ENCODE data around the gene MRRF. TPM values are rescaled to one million over a fixed set of nuclear protein-coding genes. Genes with fewer than 3 reads are reported as not detected.

MRRF gene
- total and polyA plus RNA-seq, 2 donors (not counting 3 experiments of a cell fraction or from before 2014, with no cell fraction given): 27.2 to 36.4 TPM

GRCh38 chr9:122354536-122355199 is 90.0 kb downstream of the MRRF start:
- TF ChIP-seq CTCF (IDR thresholded peaks at IDR 0.05; ENCODE audit: extremely low read depth in 1 of 2, insufficient read depth in 1 of 2, low read depth in 1 of 2, low read length in 2 of 2): no peak
- no peak for TF ChIP-seq MAX (IDR thresholded peaks at IDR 0.05; ENCODE audit: insufficient read depth, insufficient read length)
- TF ChIP-seq JUN (IDR thresholded peaks at IDR 0.05; ENCODE audit: borderline replicate concordance, insufficient read depth, insufficient read length, low read depth): no peak
- TF ChIP-seq POLR2AphosphoS5 (IDR thresholded peaks at IDR 0.05; ENCODE audit: insufficient read depth, low read depth, low read length): no peak
- no peak for TF ChIP-seq FOS (IDR thresholded peaks at IDR 0.05; ENCODE audit: borderline replicate concordance, insufficient read depth, low read length)
- no peak for TF ChIP-seq MYC (IDR thresholded peaks at IDR 0.05; ENCODE audit: low read depth, low read length)
- no peak for TF ChIP-seq POLR2A (IDR thresholded peaks at IDR 0.05; ENCODE audit: low read depth, low read length)
- TF ChIP-seq EZH2 (IDR thresholded peaks at IDR 0.05; ENCODE audit: borderline replicate concordance, low read depth, low read length, severe bottlenecking): no peak
- TF ChIP-seq GATA2 (IDR thresholded peaks at IDR 0.05; ENCODE audit: insufficient read depth, insufficient read length, low read depth, low read length): no peak
- no peak for FAIRE-seq
- Histone ChIP-seq H3K27ac (ENCODE audit: insufficient read depth, low read depth, low read length) (no peak overlapping the region), H3K9me3 (replicated peaks; ENCODE audit: control insufficient read depth, insufficient read depth, low read length) (no peaks in the 10 kb centered on the region), H4K20me1 (replicated peaks; ENCODE audit: control insufficient read depth, extremely low read depth, insufficient read depth, low read length) (no peaks in the 10 kb centered on the region), H2AFZ (ENCODE audit: low read depth, low read length) (no peak overlapping the region), H3K9ac (replicated peaks; ENCODE audit: extremely low read depth, insufficient read depth, low read length) (no peak overlapping the region), H3K4me2 (ENCODE audit: insufficient read depth, low read length) (no peak overlapping the region), H3K79me2 (ENCODE audit: control insufficient read depth, insufficient read depth, low read length) (no peaks in the 10 kb centered on the region), H3K27me3 (ENCODE audit: control insufficient read depth in 2 of 2, insufficient read depth in 2 of 2, low read length in 2 of 2) (no peaks in the 10 kb centered on the region), H3K36me3 (ENCODE audit: control insufficient read depth in 2 of 2, extremely low read depth in 1 of 2, insufficient read depth in 2 of 2, low read length in 2 of 2) (no peaks in the 10 kb centered on the region), H3K9me1 (replicated peaks; ENCODE audit: control insufficient read depth, extremely low read depth, insufficient read depth, low read length) (no peaks in the 10 kb centered on the region), H3K4me3 (replicated peaks in 1 of 3; ENCODE audit: insufficient read depth in 1 of 3, low read depth in 1 of 3, low read length in 3 of 3) (no peak overlapping the region), H3K4me1 (ENCODE audit: control insufficient read depth, extremely low read depth, insufficient read depth, low read length) (no peaks in the 10 kb centered on the region)
- no TSS peak for BruUV-seq (replicated peaks)
- CTCF ChIA-PET: interaction anchor here (1.2 to 12.9 kb wide), 5 partner anchors 100 to 456 kb away, joined by 3 to 576 read pairs (median 9); no protein-coding TSS in a partner anchor
- POLR2A ChIA-PET: no interaction called here
- dilution Hi-C loops (cut with MboI; ENCODE audit: extremely low pct_ligation_motif_present, low sequenced_read_pairs): loop anchor here (25.0 kb wide), 1 partner anchor 242 kb away; no protein-coding TSS in a partner anchor
- no peak for DNase-seq (ENCODE audit: low read depth, low spot score)
- intact Hi-C loops (cut with micrococcal nuclease): no loop called here

All from endothelial cell of umbilical vein (primary cell).